ENCODE results near the gene GPRIN1. TPM values are rescaled to one million over a fixed set of nuclear protein-coding genes. Genes with fewer than 3 reads are reported as not detected.

The GPRIN1 gene
- polyA plus RNA-seq, 1 of the 3 experiments (the other 2 are of a cell fraction): 6.6 TPM

GRCh38 chr5:176644294-176644693 lies 34.3 kb upstream of the GPRIN1 start:
- Histone ChIP-seq H4K20me1 (ENCODE audit: insufficient read depth) (peaks cover 7% of the 10 kb centered on the region; the same call in 1 of the 2 replicates), H3K4me3 (ENCODE audit: low read depth in 2 of 2, low read length in 1 of 2) (no peak overlapping the region), H3K4me1 (ENCODE audit: control insufficient read depth in 1 of 2, insufficient read depth in 2 of 2, low read depth in 1 of 2, low read length in 1 of 2) (peaks cover 4 to 17% of the 10 kb centered on the region in 2 experiments; a peak in 2 of 4 replicates), H3K9me2 (no peaks in the 10 kb centered on the region), H3K4me2 (no peak overlapping the region), H3K79me2 (ENCODE audit: insufficient read depth) (peaks cover 20% of the 10 kb centered on the region), H3K27ac (ENCODE audit: low read depth in 2 of 2, low read length in 1 of 2) (no peak overlapping the region), H3F3A (replicated peaks; ENCODE audit: insufficient read depth) (no peaks in the 10 kb centered on the region), H3K27me3 (ENCODE audit: insufficient read depth) (no peaks in the 10 kb centered on the region), H3K36me3 (replicated peaks in 1 of 2; ENCODE audit: control insufficient read depth in 1 of 2, insufficient read depth in 2 of 2, low read length in 1 of 2) (no peaks in the 10 kb centered on the region), H2AFZ (ENCODE audit: low read depth) (no peak overlapping the region), H3K9ac (no peak overlapping the region), H3K9me3 (no peaks in the 10 kb centered on the region)
- DNase-seq: no peak
- WGBS (ENCODE audit: low lambda C conversion rate): 69% methylated on average over 6 of the region's 9 CpGs
- ChIA-PET CTCF (interaction anchor here (5.8 kb wide), 1 partner anchor 71 kb away, joined by 38 read pairs; no protein-coding TSS in a partner anchor), POLR2A (no interaction called here)
- TF ChIP-seq USF2 (IDR thresholded peaks at IDR 0.05; ENCODE audit: borderline replicate concordance, low read depth, low read length): no peak
- TF ChIP-seq FOXJ3 (CRISPR knock-in tag; IDR thresholded peaks at IDR 0.05): no peak
- TF ChIP-seq YY1 (IDR thresholded peaks at IDR 0.05; ENCODE audit: low read depth): no peak
- TF ChIP-seq, protein P1, sequence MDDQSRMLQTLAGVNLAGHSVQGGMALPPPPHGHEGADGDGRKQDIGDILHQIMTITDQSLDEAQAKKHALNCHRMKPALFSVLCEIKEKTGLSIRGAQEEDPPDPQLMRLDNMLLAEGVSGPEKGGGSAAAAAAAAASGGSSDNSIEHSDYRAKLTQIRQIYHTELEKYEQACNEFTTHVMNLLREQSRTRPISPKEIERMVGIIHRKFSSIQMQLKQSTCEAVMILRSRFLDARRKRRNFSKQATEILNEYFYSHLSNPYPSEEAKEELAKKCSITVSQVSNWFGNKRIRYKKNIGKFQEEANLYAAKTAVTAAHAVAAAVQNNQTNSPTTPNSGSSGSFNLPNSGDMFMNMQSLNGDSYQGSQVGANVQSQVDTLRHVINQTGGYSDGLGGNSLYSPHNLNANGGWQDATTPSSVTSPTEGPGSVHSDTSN (IDR thresholded peaks at IDR 0.05): no peak
- no peak for TF ChIP-seq GATA2 (CRISPR knock-in tag; IDR thresholded peaks at IDR 0.05)
- TF ChIP-seq TEAD4 (IDR thresholded peaks at IDR 0.05; ENCODE audit: borderline replicate concordance, insufficient read depth): no peak
- no peak for TF ChIP-seq MXI1 (IDR thresholded peaks at IDR 0.05; ENCODE audit: low read depth, low read length)

GRCh38 chr5:176643491-176644219 lies 33.7 kb upstream of the GPRIN1 start:
- H3K4me2 ChIP-seq: no peak overlapping the region
- H3K36me3 ChIP-seq (replicated peaks in 1 of 2; ENCODE audit: control insufficient read depth in 1 of 2, insufficient read depth in 2 of 2, low read length in 1 of 2): no peaks in the 10 kb centered on the region
- POLR2A ChIA-PET: no interaction called here
- H4K20me1 ChIP-seq (ENCODE audit: insufficient read depth): peaks cover 3% of the 10 kb centered on the region; the same call in 1 of the 2 replicates
- no peak overlapping the region for H3K9ac ChIP-seq
- TF ChIP-seq, protein P2, sequence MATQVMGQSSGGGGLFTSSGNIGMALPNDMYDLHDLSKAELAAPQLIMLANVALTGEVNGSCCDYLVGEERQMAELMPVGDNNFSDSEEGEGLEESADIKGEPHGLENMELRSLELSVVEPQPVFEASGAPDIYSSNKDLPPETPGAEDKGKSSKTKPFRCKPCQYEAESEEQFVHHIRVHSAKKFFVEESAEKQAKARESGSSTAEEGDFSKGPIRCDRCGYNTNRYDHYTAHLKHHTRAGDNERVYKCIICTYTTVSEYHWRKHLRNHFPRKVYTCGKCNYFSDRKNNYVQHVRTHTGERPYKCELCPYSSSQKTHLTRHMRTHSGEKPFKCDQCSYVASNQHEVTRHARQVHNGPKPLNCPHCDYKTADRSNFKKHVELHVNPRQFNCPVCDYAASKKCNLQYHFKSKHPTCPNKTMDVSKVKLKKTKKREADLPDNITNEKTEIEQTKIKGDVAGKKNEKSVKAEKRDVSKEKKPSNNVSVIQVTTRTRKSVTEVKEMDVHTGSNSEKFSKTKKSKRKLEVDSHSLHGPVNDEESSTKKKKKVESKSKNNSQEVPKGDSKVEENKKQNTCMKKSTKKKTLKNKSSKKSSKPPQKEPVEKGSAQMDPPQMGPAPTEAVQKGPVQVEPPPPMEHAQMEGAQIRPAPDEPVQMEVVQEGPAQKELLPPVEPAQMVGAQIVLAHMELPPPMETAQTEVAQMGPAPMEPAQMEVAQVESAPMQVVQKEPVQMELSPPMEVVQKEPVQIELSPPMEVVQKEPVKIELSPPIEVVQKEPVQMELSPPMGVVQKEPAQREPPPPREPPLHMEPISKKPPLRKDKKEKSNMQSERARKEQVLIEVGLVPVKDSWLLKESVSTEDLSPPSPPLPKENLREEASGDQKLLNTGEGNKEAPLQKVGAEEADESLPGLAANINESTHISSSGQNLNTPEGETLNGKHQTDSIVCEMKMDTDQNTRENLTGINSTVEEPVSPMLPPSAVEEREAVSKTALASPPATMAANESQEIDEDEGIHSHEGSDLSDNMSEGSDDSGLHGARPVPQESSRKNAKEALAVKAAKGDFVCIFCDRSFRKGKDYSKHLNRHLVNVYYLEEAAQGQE (IDR thresholded peaks at IDR 0.05; ENCODE audit: low read depth, low read length): no peak
- TF ChIP-seq ZBTB33 (IDR thresholded peaks at IDR 0.05; ENCODE audit: borderline replicate concordance, low read depth) (no peak), CTCF (IDR thresholded peaks at IDR 0.05) (no peak), NRF1 (IDR thresholded peaks at IDR 0.05; ENCODE audit: low read depth, low read length) (no peak), FOXJ3 (CRISPR knock-in tag; IDR thresholded peaks at IDR 0.05) (no peak), RAD21 (IDR thresholded peaks at IDR 0.05; ENCODE audit: low read length) (no peak), CHD2 (IDR thresholded peaks at IDR 0.05; ENCODE audit: low read length, partially characterized antibody) (no peak), MXI1 (IDR thresholded peaks at IDR 0.05; ENCODE audit: low read depth, low read length) (no peak), ELF1 (IDR thresholded peaks at IDR 0.05) (no peak)
- H3K27me3 ChIP-seq (ENCODE audit: insufficient read depth): no peaks in the 10 kb centered on the region
- H2AFZ ChIP-seq (ENCODE audit: low read depth): no peak overlapping the region
- H3K4me3 ChIP-seq (ENCODE audit: low read depth in 2 of 2, low read length in 1 of 2): no peak overlapping the region
- WGBS (ENCODE audit: low lambda C conversion rate): 77% methylated on average over 8 of the region's 11 CpGs
- no peak for DNase-seq
- no peaks in the 10 kb centered on the region for H3F3A ChIP-seq (replicated peaks; ENCODE audit: insufficient read depth)
- H3K4me1 ChIP-seq (ENCODE audit: control insufficient read depth in 1 of 2, insufficient read depth in 2 of 2, low read depth in 1 of 2, low read length in 1 of 2): peaks cover 4 to 16% of the 10 kb centered on the region in 2 experiments; a peak in 2 of 4 replicates
- CTCF ChIA-PET: interaction anchor here (5.8 kb wide), 1 partner anchor 71 kb away, joined by 38 read pairs; no protein-coding TSS in a partner anchor
- no peaks in the 10 kb centered on the region for H3K9me3 ChIP-seq
- H3K27ac ChIP-seq (ENCODE audit: low read depth in 2 of 2, low read length in 1 of 2): no peak overlapping the region
- no peaks in the 10 kb centered on the region for H3K9me2 ChIP-seq
- H3K79me2 ChIP-seq (ENCODE audit: insufficient read depth): peaks cover 13% of the 10 kb centered on the region
